DMS79 (cell line): ENCODE measurements around the gene NPDC1.
A peak's percentile ranks its signal among the peaks of the same experiment; 100 is the strongest.

ENCODE experiments used
- DNase-seq: peaks from one replicate; lab custom pipeline; 2025; lab: John Stamatoyannopoulos, UW

Gene NPDC1

GRCh38 chr9:137025517-137025966, 20.4 kb downstream of the NPDC1 start:
- DNase-seq, result peak; percentile 86

- no peak for DNase-seq
Measured at GRCh38 chr9:137023583-137023991, 22.4 kb downstream of the NPDC1 start.

GRCh38 chr9:137023157-137023556, 22.8 kb downstream of the NPDC1 start:
- no peak for DNase-seq

- DNase-seq, result no peak
Measured at GRCh38 chr9:137022662-137023008, 23.3 kb downstream of the NPDC1 start.

GRCh38 chr9:137021979-137022661, 23.9 kb downstream of the NPDC1 start:
- DNase-seq, result no peak

- no peak for DNase-seq
Measured at GRCh38 chr9:137021568-137021978, 24.4 kb downstream of the NPDC1 start.

- DNase-seq, result no peak
Measured at GRCh38 chr9:137020771-137021567, 25.0 kb downstream of the NPDC1 start.

GRCh38 chr9:137019891-137020683, 25.9 kb downstream of the NPDC1 start:
- DNase-seq, result no peak

- DNase-seq, result no peak
Measured at GRCh38 chr9:137018761-137019559, 27.0 kb downstream of the NPDC1 start.

GRCh38 chr9:137017791-137018497, 28.0 kb downstream of the NPDC1 start:
- no peak for DNase-seq

GRCh38 chr9:137017071-137017470, 28.9 kb downstream of the NPDC1 start:
- no peak for DNase-seq

- no peak for DNase-seq
Measured at GRCh38 chr9:137016436-137016835, 29.5 kb downstream of the NPDC1 start.

GRCh38 chr9:137015976-137016375, 30.0 kb downstream of the NPDC1 start:
- no peak for DNase-seq

- no peak for DNase-seq
Measured at GRCh38 chr9:137015540-137015930, 30.4 kb downstream of the NPDC1 start.

GRCh38 chr9:137014776-137015539, 31.0 kb downstream of the NPDC1 start:
- DNase-seq, result no peak

GRCh38 chr9:137014166-137014565, 31.8 kb downstream of the NPDC1 start:
- no peak for DNase-seq

GRCh38 chr9:137013571-137013940, 32.4 kb downstream of the NPDC1 start:
- no peak for DNase-seq

GRCh38 chr9:137012694-137013570, 33.0 kb downstream of the NPDC1 start:
- no peak for DNase-seq

- DNase-seq, result no peak
Measured at GRCh38 chr9:137011907-137012675, 33.9 kb downstream of the NPDC1 start.
